Testis (tissue), 3 donors: Measurements from ENCODE around the gene GUCY2D. TPM values are rescaled to one million over a fixed set of nuclear protein-coding genes. Genes with fewer than 3 reads are reported as not detected.
"Not testable (repeated sequence)": the region's sequence is repeated elsewhere in the genome, so short reads cannot be mapped to it uniquely, and the experiment has no call there.

ENCODE experiments used
- DNase-seq: peaks from one replicate; pipeline ENCODE4 v3.0.0-alpha.2; 2019
- H3K27ac ChIP-seq, 2 donors: fragments of 200-600 bp; sonication (generic); one replicate each; pipeline ENCODE4 v1.5.1; 2019
- H3K27me3 ChIP-seq: fragments of 200-600 bp; sonication (generic); one replicate; pipeline ENCODE4 v1.5.1; 2019
- H3K36me3 ChIP-seq: fragments of 200-600 bp; sonication (generic); one replicate; pipeline ENCODE4 v1.5.1; 2017; ENCODE audit warnings: low read depth; ENCODE audit errors: missing control alignments
- H3K4me1 ChIP-seq: fragments of 200-600 bp; sonication (generic); one replicate; pipeline ENCODE4 v1.5.1; 2019
- H3K4me3 ChIP-seq, 2 donors: fragments of 200-600 bp; sonication (generic); one replicate each; pipeline ENCODE4 v1.5.1; 2017 to 2019
- H3K9me3 ChIP-seq: fragments of 200-600 bp; sonication (generic); one replicate; pipeline ENCODE4 v1.5.1; 2017
- CTCF ChIP-seq, 3 experiments: fragments of 450-650 bp in 2 of 3; fragments of 200-600 bp in 1 of 3; sonication (generic) in 1 of 3; IDR thresholded peaks; one replicate each; pipeline ENCODE4 v1.5.1; 2016 to 2019; ENCODE audit warnings: antibody characterized with exemption in 3 of 3, mild to moderate bottlenecking in 2 of 3, moderate library complexity in 1 of 3
- POLR2A ChIP-seq: fragments of 450-650 bp; IDR thresholded peaks from one replicate; pipeline ENCODE4 v1.6.1; 2017; ENCODE audit warnings: antibody characterized with exemption, mild to moderate bottlenecking, moderate library complexity
- WGBS, 2 donors: methylation state at CpG; one replicate each; pipeline ENCODE4 v1.1.5; 2018; 5-methylcytosine and 5-hydroxymethylcytosine counted together
- intact Hi-C: fragments of 100-400 bp; cut with DNase I; formaldehyde crosslinking; loops from one replicate; pipeline ENCODE4 v1.15.1; 2023; ENCODE audit warnings: low total_unique reads
- polyA plus RNA-seq: library from polyadenylated mRNA; stranded (reverse); fragments of 350-450 nt; fragmentation: Illumina TruSeq; extraction: RNeasy Lipid Tissue Mini Kit (QIAGEN cat#74804); gene quantifications from one replicate; pipeline ENCODE4 v1.2.3, GENCODE V29; 2014; ENCODE audit warnings: low read depth, low replicate concordance; ENCODE audit not compliant: insufficient read depth
- total RNA-seq, 2 donors: library from RNA; depleted of rRNA; stranded (reverse); fragments of >200 nt; gene quantifications; one replicate each; pipeline ENCODE4 v1.2.3, GENCODE V29; 2016

Gene GUCY2D
- total and polyA plus RNA-seq, 3 donors from 2014 or later: 1.3 to 2.4 (median 1.7) TPM

GRCh38 chr17:8020776-8021564 lies 18.6 kb downstream of the GUCY2D start:
- Histone ChIP-seq H3K27ac (no peak overlapping the region), H3K9me3 (no peaks in the 10 kb centered on the region), H3K27me3 (no peaks in the 10 kb centered on the region), H3K4me3 (no peak overlapping the region), H3K4me1 (peaks cover 5% of the 10 kb centered on the region), H3K36me3 (no peaks in the 10 kb centered on the region)
- TF ChIP-seq POLR2A (no peak), CTCF (IDR thresholded peaks at IDR 0.05) (no peak)
- no peak for DNase-seq
- WGBS, 2 donors: 90 to 93% methylated on average over 9 of the region's 9 CpGs
- intact Hi-C loops: no loop called here

- no peak for TF ChIP-seq CTCF (IDR thresholded peaks at IDR 0.05)
- no peak for TF ChIP-seq POLR2A
- Histone ChIP-seq H3K27ac (no peak overlapping the region), H3K4me3 (no peak overlapping the region), H3K4me1 (no peaks in the 10 kb centered on the region), H3K27me3 (no peaks in the 10 kb centered on the region), H3K36me3 (no peaks in the 10 kb centered on the region), H3K9me3 (no peaks in the 10 kb centered on the region)
- intact Hi-C loops: no loop called here
- no peak for DNase-seq
- WGBS, 2 donors: 93 to 95% methylated on average over 10 to 13 of the region's 13 CpGs
Observed at GRCh38 chr17:8021565-8022359, 19.3 kb downstream of the GUCY2D start.

- no peaks in the 10 kb centered on the region for H3K4me1 ChIP-seq
- no peak for DNase-seq
- no peaks in the 10 kb centered on the region for H3K9me3 ChIP-seq
- WGBS, 2 donors: 86 to 93% methylated on average over 4 of the region's 4 CpGs
- TF ChIP-seq POLR2A (no peak), CTCF (IDR thresholded peaks at IDR 0.05) (no peak)
- no peaks in the 10 kb centered on the region for H3K27me3 ChIP-seq
- no peak overlapping the region for H3K27ac ChIP-seq
- H3K4me3 ChIP-seq: no peak overlapping the region
- H3K36me3 ChIP-seq: no peaks in the 10 kb centered on the region
- intact Hi-C loops: no loop called here
Observed at GRCh38 chr17:8022360-8023003, 20.1 kb downstream of the GUCY2D start.

- H3K4me1 ChIP-seq, H3K27ac ChIP-seq, H3K36me3 ChIP-seq, DNase-seq, H3K9me3 ChIP-seq, H3K4me3 ChIP-seq, intact Hi-C loops, H3K27me3 ChIP-seq: not testable (repeated sequence)
- WGBS, 2 donors: 90 to 92% methylated on average over 6 of the region's 6 CpGs
Observed at GRCh38 chr17:8024161-8024560, 21.7 kb downstream of the GUCY2D start.
